Motor neuron (in vitro differentiated cells): Measurements from ENCODE around the gene LBR. TPM values are rescaled to one million over a fixed set of nuclear protein-coding genes. Genes with fewer than 3 reads are reported as not detected.
"Not testable (repeated sequence)": the region's sequence is repeated elsewhere in the genome, so short reads cannot be mapped to it uniquely, and the experiment has no call there.

Experiments
- ATAC-seq, 8 experiments: fragments of 200-7000 bp; cut with Tn5 transposase; replicated peaks in 6 of 8; 2 replicates each; pipeline ENCODE4 v1.8.0; 2021; ENCODE audit warnings: mild to moderate bottlenecking in 8 of 8, moderate library complexity in 8 of 8
- H3K27ac ChIP-seq, 2 donors: fragments of 250-450 bp; sonication (Bioruptor Pico); 2 replicates each; pipeline ENCODE4 v1.9.0; 2021; ENCODE audit warnings: antibody characterized with exemption in 2 of 2, mild to moderate bottlenecking in 2 of 2, moderate library complexity in 1 of 2
- H3K4me1 ChIP-seq, 2 donors: fragments of 250-450 bp; sonication (Bioruptor Pico); replicated peaks in 1 of 2; 2 replicates each; pipeline ENCODE4 v1.6.1; 2021; ENCODE audit warnings: antibody characterized with exemption in 2 of 2, mild to moderate bottlenecking in 2 of 2, moderate library complexity in 1 of 2
- H3K4me3 ChIP-seq, 5 donors: fragments of 250-450 bp; sonication (Bioruptor Pico); 2 replicates each; pipeline ENCODE4 v1.9.0; 2021; ENCODE audit warnings: antibody characterized with exemption in 5 of 5, mild to moderate bottlenecking in 5 of 5, moderate library complexity in 4 of 5
- WGBS, 10 experiments: fragments of 450-650 bp; shearing (Covaris generic); methylation state at CpG; one replicate each; pipeline ENCODE4 v1.0.0; 2022; 5-methylcytosine and 5-hydroxymethylcytosine counted together
- in situ Hi-C, 9 experiments: fragments of 400-800 bp; cut with MboI; loops; one replicate each; pipeline ENCODE4 v1.15.0; 2021; ENCODE audit warnings: low sequenced_read_pairs in 9 of 9, low pct_unique_long_range_greater_than_20kb in 2 of 9; ENCODE audit not compliant: unreplicated experiment in 9 of 9
- total RNA-seq, 8 experiments: library from RNA; unstranded; fragments of 300-600 nt; gene quantifications; 2 replicates each; pipeline versions ENCODE4 v1.2.3 to v1.2.4, GENCODE V29; 2022

Gene LBR
- total RNA-seq = 100 to 1,000 TPM in 1 of 8 experiments, 10 to 100 TPM in 6, 1 to 10 TPM in 1; 5.4 to 112 (median 35.7) TPM

GRCh38 chr1:225427235-225428067 is at the start of gene LBR:
Gene LBR (minus strand): TSS chr1:225428038. CDS start chr1:225424075, 3,963 bp downstream.
- Histone ChIP-seq H3K27ac (peak within 1 kb of the TSS; percentile 76 to 84), H3K4me3 (peak within 1 kb of the TSS; percentile 67 to 88 (median 80)), H3K4me1 (peaks cover 18 to 31% of the 10 kb centered on the region in 2 donors)
- in situ Hi-C loops = no loop called here
- peak; percentile 19 to 70 (median 65) for ATAC-seq
- WGBS, 10 experiments = 0 to 3% (median 1%) methylated on average over 7 to 17 of the region's 94 CpGs; no CpG with 5 or more reads in 6 of the 10 experiments

DNA sequence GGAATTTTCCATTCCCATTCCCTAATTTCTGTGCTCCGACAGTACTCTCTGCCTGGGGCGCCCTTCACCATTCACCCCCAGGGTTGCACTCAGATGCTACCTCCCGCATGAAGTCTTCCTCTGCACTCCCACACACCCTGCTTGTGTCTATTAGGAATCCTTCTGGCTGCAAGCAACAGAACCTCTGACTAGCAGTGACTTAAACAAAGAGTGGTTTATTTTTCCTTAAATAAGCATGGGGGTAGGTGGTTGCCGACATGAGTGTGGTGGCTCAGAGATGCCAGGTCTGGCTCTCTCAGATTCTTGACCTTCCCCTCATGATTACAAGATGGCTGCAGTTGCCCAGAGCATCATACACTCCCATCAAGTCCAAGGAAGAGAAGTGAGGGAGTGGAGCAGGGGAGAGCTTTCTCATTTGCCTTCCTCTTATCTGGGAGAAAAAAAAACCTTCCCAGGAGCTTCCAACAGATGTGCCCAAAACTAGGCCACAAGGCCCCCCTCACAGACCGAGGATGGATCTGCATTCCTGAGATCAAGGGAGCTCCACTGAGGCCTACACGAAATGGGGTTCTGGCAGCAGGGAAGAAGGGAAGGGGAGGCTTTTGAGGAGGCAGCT is 49.6 kb upstream of the LBR start:
- Histone ChIP-seq H3K4me1 (peaks cover 7 to 8% of the 10 kb centered on the region in 2 donors), H3K27ac (no peak overlapping the region), H3K4me3 (no peak overlapping the region)
- 76 to 100% (median 91%) methylated on average over 1 to 5 of the region's 6 CpGs; no CpG with 5 or more reads in 1 of the 10 experiments for WGBS, 10 experiments
- no peak for ATAC-seq
- in situ Hi-C loops = loop anchor here (5.0 to 25.0 kb wide), 7 partner anchors 285 to 510 kb away; partner anchors contain the start of genes SDE2 (in 3 of the 9) and SRP9 (in 3 of the 9)

- in situ Hi-C loops = loop anchor here (5.0 to 25.0 kb wide), 7 partner anchors 286 to 511 kb away; partner anchors contain the start of genes SDE2 (in 3 of the 9) and SRP9 (in 3 of the 9)
- Histone ChIP-seq H3K4me3 (no peak overlapping the region), H3K27ac (no peak overlapping the region), H3K4me1 (peaks cover 7 to 8% of the 10 kb centered on the region in 2 donors)
- ATAC-seq = no peak
- WGBS, 10 experiments = 42 to 97% (median 78%) methylated on average over 1 to 5 of the region's 5 CpGs; no CpG with 5 or more reads in 3 of the 10 experiments
These were observed 48.7 kb upstream of the LBR start for GRCh38 chr1:225476538-225476988.

GRCh38 chr1:225476100-225476511 is 48.3 kb upstream of the LBR start:
- 40 to 88% (median 77%) methylated on average over 1 to 6 of the region's 7 CpGs; no CpG with 5 or more reads in 2 of the 10 experiments for WGBS, 10 experiments
- peaks cover 7 to 8% of the 10 kb centered on the region in 2 donors for H3K4me1 ChIP-seq
- H3K4me3 ChIP-seq = no peak overlapping the region
- no peak overlapping the region for H3K27ac ChIP-seq
- in situ Hi-C loops = loop anchor here (5.0 to 25.0 kb wide), 7 partner anchors 286 to 511 kb away; partner anchors contain the start of genes SDE2 (in 3 of the 9) and SRP9 (in 3 of the 9)
- ATAC-seq = no peak

GRCh38 chr1:225474986-225475820 is 47.4 kb upstream of the LBR start:
- in situ Hi-C loops = loop anchor here (5.0 to 25.0 kb wide), 7 partner anchors 287 to 512 kb away; partner anchors contain the start of genes SDE2 (in 3 of the 9) and SRP9 (in 3 of the 9)
- ATAC-seq = peak; percentile 81 to 92 (median 89)
- Histone ChIP-seq H3K27ac (no peak overlapping the region), H3K4me1 (peaks cover 7 to 8% of the 10 kb centered on the region in 2 donors), H3K4me3 (no peak overlapping the region)
- WGBS, 10 experiments = 4 to 96% (median 27%) methylated on average over 3 to 28 of the region's 50 CpGs; no CpG with 5 or more reads in 3 of the 10 experiments

DNA sequence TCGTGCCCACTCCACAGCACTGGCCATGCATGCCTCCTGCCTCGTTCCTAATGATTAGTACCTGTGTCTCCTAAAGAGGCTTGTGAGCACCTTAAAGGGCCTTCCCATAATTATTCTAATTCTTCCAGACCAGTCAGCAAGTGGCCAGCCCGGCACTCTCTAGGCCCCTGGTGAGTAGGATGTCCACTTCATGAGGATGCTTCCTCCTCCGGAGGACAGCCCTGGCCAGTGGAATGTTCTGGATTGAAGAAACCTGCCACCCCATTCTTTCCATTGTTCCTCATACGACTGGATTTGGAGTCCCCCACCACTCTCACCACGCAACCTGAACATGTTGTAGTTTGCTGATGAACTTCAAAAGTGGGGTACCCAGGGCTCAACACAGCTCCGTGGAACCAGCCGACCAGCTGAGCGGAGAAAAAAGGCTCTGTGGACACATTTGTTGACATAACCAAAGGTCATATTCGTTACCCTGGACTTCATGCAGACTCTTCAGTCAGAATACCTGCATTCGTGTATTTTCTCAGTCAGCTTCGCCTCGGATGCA is 46.7 kb upstream of the LBR start:
- no peak overlapping the region for H3K4me3 ChIP-seq
- ATAC-seq = peak in 3 of 8 experiments; percentile 1 to 16 (median 3)
- no peak overlapping the region for H3K27ac ChIP-seq
- in situ Hi-C loops = loop anchor here in 8 of 9 experiments (10.0 kb wide), 4 partner anchors 290 to 510 kb away; partner anchors contain the start of gene SRP9 (in 3 of the 8)
- 10 to 100% (median 41%) methylated on average over 1 to 10 of the region's 13 CpGs for WGBS, 10 experiments
- H3K4me1 ChIP-seq = peaks cover 7 to 8% of the 10 kb centered on the region in 2 donors

DNA sequence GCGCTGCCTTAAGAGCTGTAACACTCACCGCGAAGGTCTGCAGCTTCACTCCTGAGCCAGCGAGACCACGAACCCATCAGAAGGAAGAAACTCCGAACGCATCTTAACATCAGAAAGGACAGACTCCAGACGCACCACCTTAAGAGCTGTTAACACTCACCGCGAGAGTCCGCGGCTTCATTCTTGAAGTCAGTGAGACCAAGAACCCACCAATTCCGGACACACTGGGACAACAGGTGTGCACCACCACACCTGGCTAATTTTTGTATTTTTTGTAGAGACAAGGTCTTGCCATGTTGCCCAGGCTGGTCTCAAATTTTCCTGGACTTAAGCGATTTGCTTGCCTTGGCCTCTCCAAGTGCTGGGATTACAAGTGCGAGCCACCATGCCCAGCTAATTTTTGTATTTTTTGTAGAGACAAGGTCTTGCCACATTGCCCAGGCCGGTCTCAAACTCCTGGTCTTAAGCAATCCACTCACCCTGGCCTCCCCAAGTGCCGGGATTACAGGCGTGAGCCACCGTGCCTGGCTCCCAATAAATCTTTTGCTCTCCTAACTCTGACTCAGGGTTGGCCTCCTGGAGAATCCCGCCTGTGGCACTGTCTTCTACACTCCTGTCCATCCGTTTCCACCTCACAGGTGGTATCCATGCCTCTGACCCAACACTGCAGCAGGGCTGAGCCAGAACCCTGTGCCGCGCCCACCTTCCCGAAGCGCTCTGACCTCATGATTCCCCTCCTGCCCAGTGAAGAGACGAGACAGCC is 46.0 kb upstream of the LBR start:
- whole genome bisulfite sequencing, 10 experiments = 69 to 100% (median 95%) methylated on average over 2 to 16 of the region's 26 CpGs; no CpG with 5 or more reads in 1 of the 10 experiments
- ATAC-seq = peak in 2 of 8 experiments; percentile 9 to 22
- H3K27ac ChIP-seq = peak overlapping the region in 1 of 2 donors; percentile 68
- not testable (repeated sequence) for H3K4me1 ChIP-seq, H3K4me3 ChIP-seq
- in situ Hi-C loops = loop anchor here in 8 of 9 experiments (10.0 kb wide), 4 partner anchors 291 to 511 kb away; partner anchors contain the start of gene SRP9 (in 3 of the 8)

DNA sequence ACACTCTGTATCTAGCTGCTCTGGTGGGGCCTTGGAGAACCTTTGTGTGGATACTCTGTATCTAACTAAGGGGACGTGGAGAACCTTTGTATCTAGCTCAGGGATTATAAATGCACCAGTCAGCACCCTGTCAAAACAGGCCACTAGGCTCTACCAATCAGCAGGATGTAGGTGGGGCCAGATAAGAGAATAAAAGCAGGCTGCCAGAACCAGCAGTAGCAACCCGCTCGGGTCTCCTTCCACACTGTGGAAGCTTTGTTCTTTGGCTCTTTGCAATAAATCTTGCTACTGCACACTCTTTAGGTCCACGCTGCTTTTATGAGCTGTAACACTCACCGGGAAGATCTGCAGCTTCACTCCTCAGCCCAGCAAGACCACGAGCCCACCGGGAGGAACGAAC is 45.4 kb upstream of the LBR start:
- 32 to 67% methylated on average over 6 of the region's 8 CpGs; no CpG with 5 or more reads in 8 of the 10 experiments for WGBS, 10 experiments
- not testable (repeated sequence) for H3K4me3 ChIP-seq, ATAC-seq, H3K4me1 ChIP-seq
- in situ Hi-C loops = loop anchor here in 8 of 9 experiments (10.0 kb wide), 4 partner anchors 292 to 512 kb away; partner anchors contain the start of gene SRP9 (in 3 of the 8)
- H3K27ac ChIP-seq = peak overlapping the region; percentile 32 to 68

GRCh38 chr1:225471453-225472301 is 43.8 kb upstream of the LBR start:
- WGBS, 10 experiments = 25 to 87% (median 75%) methylated on average over 1 to 15 of the region's 29 CpGs; no CpG with 5 or more reads in 3 of the 10 experiments
- no peak for ATAC-seq
- in situ Hi-C loops = loop anchor here in 8 of 9 experiments (10.0 kb wide), 4 partner anchors 293 to 513 kb away; partner anchors contain the start of gene SRP9 (in 3 of the 8)
- Histone ChIP-seq H3K4me3 (no peak overlapping the region), H3K4me1 (peaks cover 7 to 8% of the 10 kb centered on the region in 2 donors), H3K27ac (no peak overlapping the region)

DNA sequence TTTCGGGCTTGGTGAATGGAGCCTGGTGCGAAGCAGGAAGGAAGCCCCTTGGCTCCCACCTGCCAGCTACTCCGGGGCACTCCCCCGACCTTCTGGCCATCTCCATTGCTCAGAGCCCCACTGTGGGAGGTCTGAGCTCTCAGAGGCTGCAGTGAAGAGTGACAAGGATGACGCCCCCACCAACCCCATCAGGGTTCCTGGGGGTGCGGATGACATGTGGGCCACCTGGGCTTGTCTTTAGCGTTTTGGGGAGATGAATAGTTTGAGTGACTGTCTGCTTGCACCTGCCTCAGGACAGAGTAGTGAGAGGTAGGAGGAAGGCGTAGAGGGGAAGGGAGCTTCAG is 43.2 kb upstream of the LBR start:
- Histone ChIP-seq H3K27ac (no peak overlapping the region), H3K4me3 (no peak overlapping the region), H3K4me1 (peaks cover 7 to 8% of the 10 kb centered on the region in 2 donors)
- ATAC-seq = no peak
- WGBS, 10 experiments = 20 to 94% (median 80%) methylated on average over 1 to 7 of the region's 8 CpGs; no CpG with 5 or more reads in 5 of the 10 experiments
- in situ Hi-C loops = loop anchor here in 8 of 9 experiments (10.0 kb wide), 4 partner anchors 294 to 514 kb away; partner anchors contain the start of gene SRP9 (in 3 of the 8)
